Measurements from ENCODE around the gene LIMCH1.

- TF ChIP-seq CTCF (IDR thresholded peaks at IDR 0.05; ENCODE audit: low read depth, low read length, poor library complexity, severe bottlenecking) (no peak), EZH2phosphoT487 (IDR thresholded peaks at IDR 0.05; ENCODE audit: borderline replicate concordance, low read length) (no peak)
These were observed 5.1 kb upstream of the LIMCH1 start for GRCh38 chr4:41532882-41533281.

Data from DOHH2 (cell line).